Suprapubic skin (tissue), 4 donors: ENCODE measurements around the gene RCN1. TPM values are rescaled to one million over a fixed set of nuclear protein-coding genes. Genes with fewer than 3 reads are reported as not detected.
"Not testable (repeated sequence)": the region's sequence is repeated elsewhere in the genome, so short reads cannot be mapped to it uniquely, and the experiment has no call there.

Experiments used
- DNase-seq, 2 donors: peaks; one replicate each; pipeline ENCODE4 v3.0.0-alpha.2; 2019; ENCODE audit warnings: low spot score in 2 of 2
- H3K27ac ChIP-seq: fragments of 200-600 bp; sonication (generic); one replicate; pipeline ENCODE4 v1.5.1; 2019
- H3K27me3 ChIP-seq: fragments of 200-600 bp; sonication (generic); one replicate; pipeline ENCODE4 v1.5.1; 2019
- H3K36me3 ChIP-seq: fragments of 200-600 bp; sonication (generic); one replicate; pipeline ENCODE4 v1.5.1; 2019
- H3K4me1 ChIP-seq: fragments of 200-600 bp; sonication (generic); one replicate; pipeline ENCODE4 v1.5.1; 2019
- H3K4me3 ChIP-seq: fragments of 200-600 bp; sonication (generic); one replicate; pipeline ENCODE4 v1.5.1; 2019; ENCODE audit warnings: mild to moderate bottlenecking
- H3K9me3 ChIP-seq: fragments of 200-600 bp; sonication (generic); one replicate; pipeline ENCODE4 v1.5.1; 2019
- CTCF ChIP-seq, 2 donors: fragments of 200-600 bp in 1 of 2; fragments of 450-650 bp in 1 of 2; sonication (generic) in 1 of 2; IDR thresholded peaks; one replicate each; pipeline ENCODE4 v1.5.1; 2016 to 2019; ENCODE audit warnings: antibody characterized with exemption in 2 of 2, mild to moderate bottlenecking in 1 of 2, moderate library complexity in 1 of 2
- EP300 ChIP-seq: sonication (generic); formaldehyde crosslinking; IDR thresholded peaks from one replicate; pipeline ENCODE4 v1.6.1; 2017; ENCODE audit warnings: antibody characterized with exemption
- POLR2A ChIP-seq, 2 donors: fragments of 450-650 bp; IDR thresholded peaks; one replicate each; pipeline ENCODE4 v1.6.1; 2017; ENCODE audit warnings: antibody characterized with exemption in 2 of 2, mild to moderate bottlenecking in 2 of 2, moderate library complexity in 2 of 2
- POLR2AphosphoS5 ChIP-seq, 3 donors: sonication (generic); formaldehyde crosslinking; IDR thresholded peaks; one replicate each; pipeline ENCODE4 v1.6.1; 2017; ENCODE audit warnings: antibody characterized with exemption in 3 of 3
- WGBS: methylation state at CpG from one replicate; pipeline ENCODE4 v1.1.5; 2018; 5-methylcytosine and 5-hydroxymethylcytosine counted together
- total RNA-seq, 4 donors: library from RNA; depleted of rRNA; stranded (reverse); fragments of >200 nt; gene quantifications; one replicate each; pipeline ENCODE4 v1.1.0, GENCODE V29; 2016

RCN1 gene
- total RNA-seq, 4 donors from 2014 or later = 19.7 to 29.0 (median 27.2) TPM

GRCh38 chr11:32113200-32113919 lies 22.5 kb downstream of the RCN1 start:
- TF ChIP-seq POLR2AphosphoS5 (IDR thresholded peaks at IDR 0.05) = no peak
- no peak for TF ChIP-seq EP300
- no peak for TF ChIP-seq POLR2A (IDR thresholded peaks at IDR 0.05)
- no peak for TF ChIP-seq CTCF (IDR thresholded peaks at IDR 0.05)
- no peak overlapping the region for H3K4me3 ChIP-seq
- no peaks in the 10 kb centered on the region for H3K4me1 ChIP-seq
- 40% methylated on average over 10 of the region's 10 CpGs for WGBS
- no peak overlapping the region for H3K27ac ChIP-seq
- no peak for DNase-seq
- H3K27me3 ChIP-seq = no peaks in the 10 kb centered on the region
- H3K36me3 ChIP-seq = no peaks in the 10 kb centered on the region
- no peaks in the 10 kb centered on the region for H3K9me3 ChIP-seq

GRCh38 chr11:32113920-32114203 lies 23.0 kb downstream of the RCN1 start:
- no peak overlapping the region for H3K27ac ChIP-seq
- no peaks in the 10 kb centered on the region for H3K36me3 ChIP-seq
- 84% methylated on average over 2 of the region's 2 CpGs for WGBS
- H3K27me3 ChIP-seq = no peaks in the 10 kb centered on the region
- H3K4me1 ChIP-seq = no peaks in the 10 kb centered on the region
- no peaks in the 10 kb centered on the region for H3K9me3 ChIP-seq
- no peak for DNase-seq
- TF ChIP-seq POLR2AphosphoS5 (IDR thresholded peaks at IDR 0.05) (no peak), EP300 (no peak), CTCF (IDR thresholded peaks at IDR 0.05) (no peak), POLR2A (IDR thresholded peaks at IDR 0.05) (no peak)
- no peak overlapping the region for H3K4me3 ChIP-seq

GRCh38 chr11:32115446-32115845 lies 24.6 kb downstream of the RCN1 start:
- no peaks in the 10 kb centered on the region for H3K36me3 ChIP-seq
- H3K9me3 ChIP-seq = no peaks in the 10 kb centered on the region
- no peaks in the 10 kb centered on the region for H3K27me3 ChIP-seq
- DNase-seq = no peak
- H3K4me1 ChIP-seq = no peaks in the 10 kb centered on the region
- no peak overlapping the region for H3K4me3 ChIP-seq
- H3K27ac ChIP-seq = no peak overlapping the region
- 72% methylated on average over 5 of the region's 5 CpGs for WGBS
- TF ChIP-seq POLR2AphosphoS5 (IDR thresholded peaks at IDR 0.05) (no peak), CTCF (IDR thresholded peaks at IDR 0.05) (no peak)

- H3K4me1 ChIP-seq = no peaks in the 10 kb centered on the region
- DNase-seq = no peak
- WGBS = 94% methylated on average over 2 of the region's 2 CpGs
- H3K27me3 ChIP-seq = no peaks in the 10 kb centered on the region
- TF ChIP-seq EP300 (no peak), POLR2A (IDR thresholded peaks at IDR 0.05) (no peak)
- H3K9me3 ChIP-seq = no peaks in the 10 kb centered on the region
- no peak overlapping the region for H3K27ac ChIP-seq
- H3K4me3 ChIP-seq = no peak overlapping the region
- no peaks in the 10 kb centered on the region for H3K36me3 ChIP-seq
Measured at GRCh38 chr11:32116668-32117067, 25.8 kb downstream of the RCN1 start.

- Histone ChIP-seq H3K27me3 (no peaks in the 10 kb centered on the region), H3K9me3 (no peaks in the 10 kb centered on the region), H3K4me1 (no peaks in the 10 kb centered on the region), H3K4me3 (no peak overlapping the region), H3K27ac (no peak overlapping the region), H3K36me3 (no peaks in the 10 kb centered on the region)
- DNase-seq = no peak
- no peak for TF ChIP-seq EP300
- TF ChIP-seq POLR2A (IDR thresholded peaks at IDR 0.05) = no peak
- TF ChIP-seq POLR2AphosphoS5 (IDR thresholded peaks at IDR 0.05) = no peak
- no peak for TF ChIP-seq CTCF (IDR thresholded peaks at IDR 0.05)
- 87% methylated on average over 7 of the region's 7 CpGs for WGBS
Measured at GRCh38 chr11:32118025-32118974, 27.4 kb downstream of the RCN1 start.

- 95% methylated on average over 5 of the region's 5 CpGs for WGBS
- H3K36me3 ChIP-seq, DNase-seq, H3K27ac ChIP-seq, H3K4me1 ChIP-seq, H3K4me3 ChIP-seq, H3K9me3 ChIP-seq, H3K27me3 ChIP-seq: not testable (repeated sequence)
Measured at GRCh38 chr11:32119139-32119538, 28.3 kb downstream of the RCN1 start.
